Chondrocyte (in vitro differentiated cells): ENCODE results near the gene NAE1. TPM values are rescaled to one million over a fixed set of nuclear protein-coding genes. Genes with fewer than 3 reads are reported as not detected.
A peak's percentile ranks its signal among the peaks of the same experiment; 100 is the strongest.

ENCODE experiments used
- DNase-seq: peaks from one replicate; pipeline ENCODE4 v3.0.0; 2021; ENCODE audit warnings: mixed read lengths, low spot score
- H3K27ac Mint-ChIP-seq: one replicate; pipeline ENCODE4 v1.8.0; 2021; ENCODE audit warnings: mild to moderate bottlenecking, moderate library complexity, mixed read lengths; ENCODE audit not compliant: unreplicated experiment
- H3K27me3 Mint-ChIP-seq: 2 replicates; pipeline ENCODE4 v1.8.0; 2021; ENCODE audit warnings: low read depth, mixed read lengths
- H3K36me3 Mint-ChIP-seq: 2 replicates; pipeline ENCODE4 v1.8.0; 2021; ENCODE audit warnings: low read depth, mixed read lengths
- H3K4me1 Mint-ChIP-seq: 2 replicates; pipeline ENCODE4 v1.8.0; 2021; ENCODE audit warnings: low read depth, mild to moderate bottlenecking, mixed read lengths
- H3K4me3 Mint-ChIP-seq: one replicate; pipeline ENCODE4 v1.8.0; 2021; ENCODE audit warnings: mild to moderate bottlenecking, moderate library complexity, mixed read lengths; ENCODE audit not compliant: unreplicated experiment
- H3K9me3 Mint-ChIP-seq: 2 replicates; pipeline ENCODE4 v1.8.0; 2021; ENCODE audit warnings: low read depth, mixed read lengths
- CTCF ChIP-seq: fragments of 200-600 bp; sonication (generic); IDR thresholded peaks from 2 replicates; pipeline ENCODE4 v1.5.0; 2021; ENCODE audit warnings: antibody characterized with exemption, mild to moderate bottlenecking, moderate library complexity
- total RNA-seq: library from RNA; stranded (reverse); gene quantifications from 3 replicates; pipeline ENCODE4 v1.2.1, GENCODE V29; 2021

NAE1 gene
- total RNA-seq, 1 donor from 2014 or later: 47.8 TPM

GRCh38 chr16:66758086-66758485 lies 72.7 kb downstream of the NAE1 start:
- Mint-ChIP-seq H3K27ac (no peak overlapping the region), H3K36me3 (no peaks in the 10 kb centered on the region), H3K9me3 (no peaks in the 10 kb centered on the region), H3K4me1 (no peaks in the 10 kb centered on the region), H3K27me3 (peaks cover 8% of the 10 kb centered on the region), H3K4me3 (no peak overlapping the region)
- no peak for DNase-seq
- TF ChIP-seq CTCF: peak; percentile 17

GRCh38 chr16:66754819-66755218 lies 76.0 kb downstream of the NAE1 start:
- H3K27ac Mint-ChIP-seq: no peak overlapping the region
- H3K27me3 Mint-ChIP-seq: no peaks in the 10 kb centered on the region
- DNase-seq: no peak
- TF ChIP-seq CTCF: no peak
- peaks cover 17% of the 10 kb centered on the region for H3K4me1 Mint-ChIP-seq
- no peaks in the 10 kb centered on the region for H3K9me3 Mint-ChIP-seq
- H3K36me3 Mint-ChIP-seq: no peaks in the 10 kb centered on the region
- H3K4me3 Mint-ChIP-seq: no peak overlapping the region

DNA sequence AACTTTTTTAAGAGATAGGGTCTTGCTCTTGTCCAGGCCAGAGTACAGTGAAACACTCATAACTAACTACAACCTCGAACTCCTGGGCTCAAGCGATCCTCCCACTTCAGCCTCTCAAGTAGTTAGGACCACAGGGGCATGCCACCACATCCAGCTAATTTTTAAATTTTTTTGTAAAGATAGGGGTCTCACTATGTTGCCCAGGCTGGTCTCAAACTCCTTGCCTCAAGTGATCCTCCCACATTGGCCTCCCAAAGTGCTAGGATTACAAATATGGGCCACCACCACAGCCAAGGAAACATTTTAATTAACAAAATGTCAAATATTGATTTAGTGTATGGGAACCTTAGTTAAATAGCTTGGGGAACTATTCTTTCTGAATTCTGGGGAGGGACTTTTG lies 76.6 kb downstream of the NAE1 start:
- Mint-ChIP-seq H3K27me3 (no peaks in the 10 kb centered on the region), H3K36me3 (peaks cover 1% of the 10 kb centered on the region)

DNA sequence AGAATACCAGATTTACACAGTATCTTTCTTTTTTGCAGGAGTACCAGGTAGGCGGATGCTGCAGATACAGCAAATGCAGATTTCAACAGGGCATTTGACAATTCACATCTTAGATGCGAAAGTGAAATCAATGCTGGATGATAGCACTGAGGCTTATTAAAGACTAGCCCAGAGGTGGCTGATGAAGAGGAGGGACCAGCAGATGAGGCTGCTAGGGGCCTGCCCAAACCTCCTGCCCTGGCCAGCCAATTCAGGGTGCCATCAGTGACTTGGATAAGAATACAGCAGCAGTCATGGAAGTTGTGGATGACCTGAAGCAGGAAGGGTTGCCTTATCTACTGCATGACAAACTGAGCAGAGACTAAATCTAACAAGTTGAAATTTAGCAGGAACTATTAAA lies 77.8 kb downstream of the NAE1 start:
- Mint-ChIP-seq H3K36me3 (peaks cover 6% of the 10 kb centered on the region), H3K4me1 (peaks cover 33% of the 10 kb centered on the region), H3K27ac (no peak overlapping the region), H3K27me3 (no peaks in the 10 kb centered on the region), H3K9me3 (no peaks in the 10 kb centered on the region), H3K4me3 (no peak overlapping the region)
- no peak for DNase-seq
- no peak for TF ChIP-seq CTCF

More for the DNA sequence above, 76.6 kb downstream of the NAE1 start:
- Mint-ChIP-seq H3K4me3 (no peak overlapping the region), H3K27ac (no peak overlapping the region), H3K4me1 (peaks cover 24% of the 10 kb centered on the region), H3K9me3 (no peaks in the 10 kb centered on the region)
- no peak for DNase-seq
- TF ChIP-seq CTCF: no peak

Other genes with a start within 250 kb of the NAE1 start
- gene CMTM3, start 226.3 kb downstream of the NAE1 start, total RNA-seq: 76.5 to 77.8 TPM (median 77.6 TPM) in 3 replicates
- gene CMTM4, start 134.2 kb downstream of the NAE1 start, total RNA-seq: 30.1 to 32.5 TPM (median 31.5 TPM) in 3 replicates
- gene DYNC1LI2, start 79.4 kb downstream of the NAE1 start, total RNA-seq: 144 to 153 TPM (median 147 TPM) in 3 replicates
- not detected in 3 replicates for gene TERB1, start 29.4 kb downstream of the NAE1 start, total RNA-seq
- gene CA7, start 13.4 kb upstream of the NAE1 start, total RNA-seq: not detected in 3 replicates
- gene PDP2, start 49.5 kb upstream of the NAE1 start, total RNA-seq: 8.5 to 9.2 TPM (median 9.0 TPM) in 3 replicates
- not detected in 3 replicates for gene CDH16, start 87.9 kb upstream of the NAE1 start, total RNA-seq
- gene RRAD, start 94.6 kb upstream of the NAE1 start, total RNA-seq: 0.75 to 6.5 TPM (median 4.4 TPM) in 3 replicates
- gene CIAO2B, start 103.4 kb upstream of the NAE1 start, total RNA-seq: 55.9 to 64.9 TPM (median 61.3 TPM) in 3 replicates
- 25.2 to 27.9 TPM (median 26.0 TPM) in 3 replicates for gene CES2, start 104.5 kb upstream of the NAE1 start, total RNA-seq
- gene CES3, start 130.3 kb upstream of the NAE1 start, total RNA-seq: 0.12 to 0.75 TPM (median 0.13 TPM) in 3 replicates
- 1.6 to 6.6 TPM (median 2.6 TPM) in 3 replicates for gene CES4A, start 157.6 kb upstream of the NAE1 start, total RNA-seq
- gene CBFB, start 198.2 kb upstream of the NAE1 start, total RNA-seq: 56.6 to 62.7 TPM (median 61.3 TPM) in 3 replicates